ENCODE results near the gene ZDHHC18. TPM values are rescaled to one million over a fixed set of nuclear protein-coding genes. Genes with fewer than 3 reads are reported as not detected.

ZDHHC18 gene
- total and polyA plus RNA-seq, 5 donors from 2014 or later: 4.4 to 73.6 (median 14.2) TPM

DNA sequence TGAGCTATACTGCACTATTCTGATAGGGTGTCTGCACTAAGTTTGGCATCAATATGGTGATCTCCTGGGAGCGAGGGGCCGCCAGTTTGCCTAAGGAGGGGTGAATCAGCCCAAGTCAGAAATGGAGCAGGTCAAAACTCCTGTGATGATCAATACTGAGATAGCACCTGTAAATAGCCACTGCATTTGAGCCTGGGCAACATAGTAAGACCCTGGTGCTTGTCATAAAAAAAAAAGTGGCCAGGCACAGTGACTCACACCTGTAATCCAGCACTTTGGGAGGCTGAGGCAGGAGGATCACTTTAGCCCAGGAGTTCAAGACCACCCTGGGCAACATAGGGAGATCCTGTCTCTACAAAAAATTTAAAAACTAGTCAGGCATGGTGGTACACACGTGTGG, 11.6 kb upstream of the ZDHHC18 start:
- DNase-seq (no peak), ATAC-seq (ENCODE audit: low read depth in 2 of 2) (no peak)
- no peaks in the 10 kb centered on the region for H3K36me3 Mint-ChIP-seq
- H3K9me3 Mint-ChIP-seq: no peaks in the 10 kb centered on the region
- peaks cover 0 to 14% (median 3%) of the 10 kb centered on the region in 4 donors for H3K4me1 Mint-ChIP-seq
- H3K27me3 Mint-ChIP-seq: no peaks in the 10 kb centered on the region
- Histone ChIP-seq H3K36me3 (ENCODE audit: control insufficient read depth, insufficient read depth, low read length) (no peaks in the 10 kb centered on the region), H3K27ac (ENCODE audit: insufficient read depth, low read length, poor library complexity, severe bottlenecking) (no peak overlapping the region), H3K4me1 (ENCODE audit: control insufficient read depth, insufficient read depth, low read length, poor library complexity, severe bottlenecking) (no peaks in the 10 kb centered on the region), H3K9me3 (ENCODE audit: control insufficient read depth in 2 of 2, low read length in 2 of 2) (no peaks in the 10 kb centered on the region), H3K4me3 (ENCODE audit: low read depth, low read length) (no peak overlapping the region), H3K27me3 (ENCODE audit: control insufficient read depth, insufficient read depth, low read length) (no peaks in the 10 kb centered on the region)
- H3K27ac Mint-ChIP-seq: no peak overlapping the region
- no peak overlapping the region for H3K4me3 Mint-ChIP-seq

DNA sequence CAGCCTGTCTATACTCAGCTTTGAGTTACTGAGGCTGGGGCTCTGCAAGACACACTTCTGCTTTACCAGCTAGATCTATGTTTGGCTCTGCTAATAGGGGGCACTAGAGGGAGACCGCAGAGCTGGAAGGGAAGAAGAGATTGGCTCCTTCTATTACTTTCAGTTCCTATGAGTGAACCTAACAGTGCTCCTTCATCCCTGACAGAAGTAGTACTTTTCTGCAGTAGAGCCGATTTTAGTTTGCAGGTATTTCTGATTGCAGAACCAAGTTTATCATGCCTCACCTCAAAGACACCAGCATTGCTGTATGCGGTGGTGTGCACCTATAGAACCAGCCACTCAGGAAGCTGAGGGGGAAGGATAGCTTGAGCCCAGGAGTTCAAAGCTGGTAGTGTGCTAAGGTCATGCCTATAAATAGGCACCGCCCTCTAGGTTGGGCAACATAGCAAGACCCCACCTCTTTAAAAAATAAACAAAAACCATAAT, 5.7 kb upstream of the ZDHHC18 start:
- DNase-seq (peak; percentile 21 to 75 (median 61)), ATAC-seq (ENCODE audit: low read depth in 2 of 2) (peak; percentile 94 to 96)
- H3K36me3 Mint-ChIP-seq: no peaks in the 10 kb centered on the region
- H3K27me3 ChIP-seq (ENCODE audit: control insufficient read depth, insufficient read depth, low read length): no peaks in the 10 kb centered on the region
- no peaks in the 10 kb centered on the region for H3K9me3 Mint-ChIP-seq
- H3K4me1 ChIP-seq (ENCODE audit: control insufficient read depth, insufficient read depth, low read length, poor library complexity, severe bottlenecking): peaks cover 24% of the 10 kb centered on the region
- no peaks in the 10 kb centered on the region for H3K9me3 ChIP-seq (ENCODE audit: control insufficient read depth in 2 of 2, low read length in 2 of 2)
- peak overlapping the region; percentile 71 to 86 (median 78) for H3K4me3 Mint-ChIP-seq
- no peaks in the 10 kb centered on the region for H3K36me3 ChIP-seq (ENCODE audit: control insufficient read depth, insufficient read depth, low read length)
- peak overlapping the region; percentile 89 to 96 (median 90) for H3K27ac Mint-ChIP-seq
- H3K4me1 Mint-ChIP-seq: peaks cover 9 to 36% (median 10%) of the 10 kb centered on the region in 4 donors
- H3K27me3 Mint-ChIP-seq: no peaks in the 10 kb centered on the region
- H3K27ac ChIP-seq (ENCODE audit: insufficient read depth, low read length, poor library complexity, severe bottlenecking): peak overlapping the region; percentile 67
- peak overlapping the region; percentile 77 for H3K4me3 ChIP-seq (ENCODE audit: low read depth, low read length)

DNA sequence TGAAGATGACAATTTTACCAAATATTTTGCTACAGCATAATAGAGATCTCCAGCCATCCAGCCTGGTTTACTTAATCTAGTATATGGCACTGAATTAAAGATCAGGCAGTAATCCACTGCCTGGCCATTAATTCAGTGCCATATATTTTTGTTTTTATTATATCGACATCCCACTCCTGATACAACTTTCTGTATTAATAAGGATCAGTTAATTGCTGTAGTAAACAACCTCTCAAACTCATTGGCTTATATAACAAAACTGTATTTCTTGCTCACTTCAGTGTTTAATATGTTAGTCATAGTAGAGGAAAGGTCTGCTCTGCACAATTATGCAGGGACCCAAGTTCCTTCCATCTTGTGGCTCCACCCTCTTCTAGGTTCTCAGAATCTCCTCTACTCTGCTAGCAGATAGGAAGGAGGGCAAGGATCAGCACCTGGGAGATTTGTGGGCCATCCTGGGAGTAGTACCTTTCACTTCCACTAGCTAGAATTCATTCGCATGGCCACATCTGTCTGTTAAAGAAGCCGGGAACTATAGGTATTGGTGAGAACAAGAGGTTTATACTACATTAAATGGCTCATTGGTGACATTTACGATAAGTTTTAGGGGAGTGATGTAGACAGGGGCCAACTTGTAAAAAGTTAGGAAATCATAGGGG, 3.6 kb upstream of the ZDHHC18 start:
- ATAC-seq (ENCODE audit: low read depth in 2 of 2) (no peak), DNase-seq (no peak)
- no peaks in the 10 kb centered on the region for H3K27me3 Mint-ChIP-seq
- H3K36me3 Mint-ChIP-seq: no peaks in the 10 kb centered on the region
- peaks cover 9 to 47% (median 16%) of the 10 kb centered on the region in 4 donors for H3K4me1 Mint-ChIP-seq
- H3K27me3 ChIP-seq (ENCODE audit: control insufficient read depth, insufficient read depth, low read length): no peaks in the 10 kb centered on the region
- peak overlapping the region in 2 of 3 donors; percentile 67 to 85 for H3K27ac Mint-ChIP-seq
- H3K4me3 Mint-ChIP-seq: peak overlapping the region in 2 of 4 donors; percentile 16 to 59
- H3K4me1 ChIP-seq (ENCODE audit: control insufficient read depth, insufficient read depth, low read length, poor library complexity, severe bottlenecking): peaks cover 35% of the 10 kb centered on the region
- H3K27ac ChIP-seq (ENCODE audit: insufficient read depth, low read length, poor library complexity, severe bottlenecking): no peak overlapping the region
- no peaks in the 10 kb centered on the region for H3K9me3 ChIP-seq (ENCODE audit: control insufficient read depth in 2 of 2, low read length in 2 of 2)
- no peak overlapping the region for H3K4me3 ChIP-seq (ENCODE audit: low read depth, low read length)
- no peaks in the 10 kb centered on the region for H3K9me3 Mint-ChIP-seq
- no peaks in the 10 kb centered on the region for H3K36me3 ChIP-seq (ENCODE audit: control insufficient read depth, insufficient read depth, low read length)

DNA sequence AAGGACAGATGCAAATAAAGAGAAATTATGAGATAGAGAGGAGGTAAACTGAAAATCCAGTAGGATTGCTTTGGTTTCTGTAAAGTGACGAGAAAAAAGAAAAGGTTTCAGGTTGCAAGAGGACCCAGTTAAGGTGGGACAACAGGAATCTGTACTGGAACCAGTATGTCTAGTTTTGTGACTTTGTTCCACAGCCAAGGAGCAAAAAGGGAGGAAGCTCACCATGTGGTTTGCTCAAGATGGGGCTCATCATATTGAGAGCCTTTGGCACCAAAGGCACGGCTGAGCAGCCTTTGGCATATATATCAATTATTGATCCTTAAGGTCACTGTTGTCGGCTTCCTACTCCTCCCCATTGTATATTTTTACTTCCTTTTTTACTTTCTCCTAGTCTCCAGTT, 1.8 kb upstream of the ZDHHC18 start:
- ATAC-seq (ENCODE audit: low read depth in 2 of 2): no peak
- Histone ChIP-seq H3K4me1 (ENCODE audit: control insufficient read depth, insufficient read depth, low read length, poor library complexity, severe bottlenecking) (peaks cover 53% of the 10 kb centered on the region), H3K9me3 (ENCODE audit: control insufficient read depth in 2 of 2, low read length in 2 of 2) (no peaks in the 10 kb centered on the region), H3K36me3 (ENCODE audit: control insufficient read depth, insufficient read depth, low read length) (no peaks in the 10 kb centered on the region), H3K4me3 (ENCODE audit: low read depth, low read length) (no peak overlapping the region), H3K27ac (ENCODE audit: insufficient read depth, low read length, poor library complexity, severe bottlenecking) (peak overlapping the region; percentile 87), H3K27me3 (ENCODE audit: control insufficient read depth, insufficient read depth, low read length) (no peaks in the 10 kb centered on the region)
- DNase-seq: no peak
- Mint-ChIP-seq H3K27ac (peak overlapping the region; percentile 90 to 99 (median 94)), H3K27me3 (no peaks in the 10 kb centered on the region), H3K36me3 (peaks cover 9% of the 10 kb centered on the region), H3K9me3 (no peaks in the 10 kb centered on the region), H3K4me3 (peak overlapping the region; percentile 92 to 95 (median 94)), H3K4me1 (peaks cover 15 to 66% (median 32%) of the 10 kb centered on the region in 4 donors)

DNA sequence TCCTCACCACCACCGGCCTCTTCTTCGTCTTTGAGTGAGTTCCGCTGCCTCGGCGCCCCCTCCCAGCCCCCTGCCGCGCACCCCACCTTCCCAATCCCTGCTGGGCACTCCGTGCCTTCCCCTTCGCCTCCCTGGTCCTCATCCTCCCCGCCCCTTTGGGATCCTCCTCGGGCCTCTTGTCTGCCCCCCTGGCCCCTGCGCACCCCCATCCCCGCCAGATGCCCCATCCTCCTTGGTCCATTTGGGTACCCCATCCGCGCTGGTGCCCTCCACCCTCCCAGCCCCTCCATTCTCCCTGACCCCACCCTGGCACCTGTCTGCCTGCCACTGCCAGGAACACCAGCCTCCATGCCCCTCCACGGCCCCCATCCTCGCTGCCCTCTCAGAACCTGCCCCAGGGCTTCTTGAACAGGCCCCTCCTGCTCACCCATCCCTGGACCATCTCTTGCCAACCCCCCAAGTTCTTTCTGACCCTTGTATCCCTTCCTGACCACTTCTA, 667 bp downstream of the ZDHHC18 start:
- Mint-ChIP-seq H3K27me3 (no peaks in the 10 kb centered on the region), H3K27ac (peak overlapping the region; percentile 98 to 100 (median 99)), H3K36me3 (peaks cover 13% of the 10 kb centered on the region), H3K4me1 (peaks cover 15 to 75% (median 42%) of the 10 kb centered on the region in 4 donors), H3K4me3 (peak overlapping the region; percentile 94 to 97 (median 96)), H3K9me3 (no peaks in the 10 kb centered on the region)
- DNase-seq (no peak), ATAC-seq (ENCODE audit: low read depth in 2 of 2) (no peak)
- Histone ChIP-seq H3K27me3 (ENCODE audit: control insufficient read depth, insufficient read depth, low read length) (no peaks in the 10 kb centered on the region), H3K4me3 (ENCODE audit: low read depth, low read length) (peak overlapping the region; percentile 78), H3K4me1 (ENCODE audit: control insufficient read depth, insufficient read depth, low read length, poor library complexity, severe bottlenecking) (peaks cover 64% of the 10 kb centered on the region), H3K27ac (ENCODE audit: insufficient read depth, low read length, poor library complexity, severe bottlenecking) (peak overlapping the region; percentile 99), H3K36me3 (ENCODE audit: control insufficient read depth, insufficient read depth, low read length) (peaks cover 7% of the 10 kb centered on the region), H3K9me3 (ENCODE audit: control insufficient read depth in 2 of 2, low read length in 2 of 2) (no peaks in the 10 kb centered on the region)

DNA sequence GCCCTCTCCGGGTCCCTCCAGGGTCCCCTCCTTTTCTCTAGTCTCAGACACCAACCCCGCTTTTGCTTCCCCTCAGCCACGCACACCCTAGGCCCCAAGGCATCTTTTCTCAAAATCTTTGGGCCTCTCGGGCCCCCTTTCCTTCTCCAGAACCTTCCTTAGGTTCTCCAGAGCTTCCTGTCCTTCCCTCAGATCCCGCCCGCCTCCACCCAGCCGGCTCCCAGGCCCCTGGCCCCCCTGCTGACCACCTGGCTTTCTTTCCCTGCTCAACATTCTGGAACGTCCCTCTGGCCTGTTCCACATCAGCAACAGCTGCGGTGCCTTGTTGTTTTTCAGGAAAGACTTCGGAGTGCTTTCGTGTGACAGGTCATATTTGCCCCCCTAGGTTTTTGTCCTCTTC, 1.2 kb downstream of the ZDHHC18 start:
- Mint-ChIP-seq H3K9me3 (no peaks in the 10 kb centered on the region), H3K4me1 (peaks cover 15 to 80% (median 44%) of the 10 kb centered on the region in 4 donors), H3K36me3 (peaks cover 16% of the 10 kb centered on the region), H3K27ac (peak overlapping the region; percentile 98 to 100 (median 99)), H3K27me3 (no peaks in the 10 kb centered on the region), H3K4me3 (peak overlapping the region; percentile 94 to 97 (median 96))
- no peaks in the 10 kb centered on the region for H3K9me3 ChIP-seq (ENCODE audit: control insufficient read depth in 2 of 2, low read length in 2 of 2)
- H3K27ac ChIP-seq (ENCODE audit: insufficient read depth, low read length, poor library complexity, severe bottlenecking): peak overlapping the region; percentile 99
- DNase-seq: no peak
- peaks cover 69% of the 10 kb centered on the region for H3K4me1 ChIP-seq (ENCODE audit: control insufficient read depth, insufficient read depth, low read length, poor library complexity, severe bottlenecking)
- ATAC-seq (ENCODE audit: low read depth in 2 of 2): no peak
- H3K27me3 ChIP-seq (ENCODE audit: control insufficient read depth, insufficient read depth, low read length): no peaks in the 10 kb centered on the region
- peak overlapping the region; percentile 78 for H3K4me3 ChIP-seq (ENCODE audit: low read depth, low read length)
- H3K36me3 ChIP-seq (ENCODE audit: control insufficient read depth, insufficient read depth, low read length): peaks cover 11% of the 10 kb centered on the region

DNA sequence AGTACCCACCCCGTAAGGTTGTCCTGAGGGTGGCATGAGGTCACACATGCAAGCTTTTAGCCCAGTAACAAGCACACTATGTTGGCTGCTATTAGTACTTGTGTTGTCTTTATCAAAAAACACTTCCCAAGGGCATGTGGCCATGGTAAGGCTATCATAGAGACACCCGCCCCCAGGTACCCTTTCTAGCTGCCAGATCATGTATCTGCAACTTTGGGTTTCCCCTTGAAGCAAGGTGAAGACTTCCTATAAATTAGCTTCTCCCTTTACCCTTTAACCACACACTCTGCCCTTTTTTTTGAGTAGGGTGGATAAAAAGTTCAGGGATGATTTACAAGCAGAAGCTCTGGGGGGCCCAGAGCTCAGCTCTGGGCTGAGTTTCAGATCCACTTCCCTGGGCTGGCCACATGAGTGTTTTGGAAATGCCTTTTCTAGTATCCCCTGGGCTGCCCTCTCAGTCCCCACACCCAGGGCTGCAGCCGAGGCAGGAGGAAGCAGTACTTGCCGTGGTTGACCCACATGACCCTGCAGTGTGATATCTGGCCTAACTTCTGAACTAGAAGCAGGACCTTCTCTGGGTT, 2.0 kb downstream of the ZDHHC18 start:
- Mint-ChIP-seq H3K4me3 (peak overlapping the region; percentile 94 to 97 (median 96)), H3K4me1 (peaks cover 11 to 82% (median 52%) of the 10 kb centered on the region in 4 donors), H3K27me3 (no peaks in the 10 kb centered on the region), H3K27ac (peak overlapping the region; percentile 98 to 100 (median 99)), H3K36me3 (peaks cover 20% of the 10 kb centered on the region), H3K9me3 (no peaks in the 10 kb centered on the region)
- no peaks in the 10 kb centered on the region for H3K27me3 ChIP-seq (ENCODE audit: control insufficient read depth, insufficient read depth, low read length)
- H3K4me1 ChIP-seq (ENCODE audit: control insufficient read depth, insufficient read depth, low read length, poor library complexity, severe bottlenecking): peaks cover 78% of the 10 kb centered on the region
- H3K36me3 ChIP-seq (ENCODE audit: control insufficient read depth, insufficient read depth, low read length): peaks cover 13% of the 10 kb centered on the region
- H3K4me3 ChIP-seq (ENCODE audit: low read depth, low read length): peak overlapping the region; percentile 79
- DNase-seq (peak in 1 of 3 donors; percentile 19), ATAC-seq (ENCODE audit: low read depth in 2 of 2) (no peak)
- no peaks in the 10 kb centered on the region for H3K9me3 ChIP-seq (ENCODE audit: control insufficient read depth in 2 of 2, low read length in 2 of 2)
- H3K27ac ChIP-seq (ENCODE audit: insufficient read depth, low read length, poor library complexity, severe bottlenecking): peak overlapping the region; percentile 99
